DND-41 (cell line): ENCODE results near the gene MRPS18A.

Source experiments
- ATAC-seq: fragments of 200-7000 bp; cut with Tn5 transposase; 3 replicates; pipeline ENCODE4 v1.9.1; 2021; ENCODE audit warnings: low read depth; ENCODE audit not compliant: insufficient read depth
- DNase-seq: peaks from one replicate; pipeline ENCODE4 v3.0.0-alpha.2; 2020
- H2AFZ ChIP-seq: 2 replicates; pipeline ENCODE4 v1.6.0; 2012; ENCODE audit warnings: low read depth, low read length
- H3K27ac ChIP-seq: 2 replicates; pipeline ENCODE4 v1.5.1; 2012; ENCODE audit warnings: low read length, inconsistent platforms
- H3K27me3 ChIP-seq: fragments of 200-600 bp; sonication (generic); 2 replicates; pipeline ENCODE4 v1.6.0; 2012; ENCODE audit warnings: low read length, mild to moderate bottlenecking, inconsistent platforms; ENCODE audit not compliant: insufficient read depth, poor library complexity
- H3K36me3 ChIP-seq: 2 replicates; pipeline ENCODE4 v1.5.1; 2012; ENCODE audit warnings: low read length, inconsistent platforms; ENCODE audit not compliant: insufficient read depth
- H3K4me1 ChIP-seq: 2 replicates; pipeline ENCODE4 v1.5.1; 2012; ENCODE audit warnings: mild to moderate bottlenecking, low read length; ENCODE audit not compliant: insufficient read depth
- H3K4me2 ChIP-seq: 2 replicates; pipeline ENCODE4 v1.6.0; 2012; ENCODE audit warnings: mild to moderate bottlenecking, moderate library complexity, low read length, inconsistent platforms; ENCODE audit not compliant: insufficient read depth
- H3K4me3 ChIP-seq, 2 experiments: fragments of 200-600 bp in 1 of 2; shearing (Covaris generic) in 1 of 2; 2 replicates each; pipeline ENCODE4 v1.5.1; 2012 to 2016; ENCODE audit warnings: inconsistent platforms in 2 of 2, low read length in 2 of 2, mild to moderate bottlenecking in 2 of 2, low read depth in 1 of 2, moderate library complexity in 1 of 2
- H3K79me2 ChIP-seq: 2 replicates; pipeline ENCODE4 v1.6.0; 2012; ENCODE audit warnings: low read length, inconsistent platforms; ENCODE audit not compliant: insufficient read depth
- H3K9ac ChIP-seq: 2 replicates; pipeline ENCODE4 v1.6.0; 2012; ENCODE audit warnings: low read depth, mild to moderate bottlenecking, inconsistent platforms, low read length, moderate library complexity
- H3K9me3 ChIP-seq: 2 replicates; pipeline ENCODE4 v1.5.1; 2012; ENCODE audit warnings: low read length, moderate library complexity, mild to moderate bottlenecking, inconsistent platforms; ENCODE audit not compliant: insufficient read depth, severe bottlenecking
- H4K20me1 ChIP-seq: 2 replicates; pipeline ENCODE4 v1.6.0; 2012; ENCODE audit warnings: low read length; ENCODE audit not compliant: insufficient read depth
- EZH2 ChIP-seq: IDR thresholded peaks from 3 replicates; pipeline ENCODE4 v1.6.1; 2012; ENCODE audit warnings: borderline replicate concordance, low read depth, mild to moderate bottlenecking, moderate library complexity, low read length, inconsistent platforms; ENCODE audit not compliant: severe bottlenecking
- TF ChIP-seq, protein P1 (sequence below): IDR thresholded peaks from 2 replicates; pipeline ENCODE4 v1.5.1; 2012; ENCODE audit warnings: borderline replicate concordance, low read length, moderate library complexity, mild to moderate bottlenecking; ENCODE audit not compliant: poor library complexity, severe bottlenecking; ENCODE audit errors: extremely low read depth

Gene MRPS18A

DNA sequence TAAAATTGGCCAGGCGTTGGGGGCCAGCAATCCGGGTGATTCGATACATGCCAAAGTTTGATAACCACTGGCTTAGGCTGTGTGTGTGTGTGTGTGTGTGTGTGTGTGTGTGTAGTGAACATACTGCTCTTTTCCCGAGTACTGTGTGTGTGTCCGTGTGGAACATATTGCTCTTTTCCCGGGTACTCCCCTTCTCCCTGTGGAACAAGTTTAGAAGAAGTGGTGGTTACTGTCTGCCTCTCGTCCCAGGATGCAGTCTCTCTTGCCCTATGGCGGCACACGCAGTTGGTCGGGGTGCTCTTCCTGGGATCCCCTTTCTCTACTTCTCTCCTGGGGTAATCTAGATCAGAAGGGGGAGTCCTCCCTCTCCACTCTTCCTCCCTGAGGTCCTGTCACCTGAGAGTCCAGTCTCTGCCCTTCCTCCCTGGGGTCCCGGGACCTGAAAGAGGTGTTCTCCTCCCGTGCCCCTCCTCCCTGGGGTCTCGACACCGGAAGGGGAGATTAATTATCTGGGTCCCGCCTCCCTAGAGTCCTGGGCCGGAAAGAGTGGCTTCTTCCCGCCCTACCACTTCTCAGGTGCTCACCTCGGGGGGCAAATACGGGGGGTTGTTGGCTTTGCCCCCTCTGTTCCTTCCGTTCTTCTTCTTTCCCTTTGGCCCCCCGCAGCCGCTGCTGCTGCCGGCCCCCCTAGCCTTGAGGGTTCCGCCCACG lies 59.0 kb downstream of the MRPS18A start:
- H3K36me3 ChIP-seq: peaks cover 42% of the 10 kb centered on the region
- peak overlapping the region; percentile 69 for H2AFZ ChIP-seq
- H4K20me1 ChIP-seq: peaks cover 11% of the 10 kb centered on the region
- ATAC-seq (peak; percentile 59), DNase-seq (peak; percentile 80)
- peaks cover 31% of the 10 kb centered on the region for H3K79me2 ChIP-seq
- peak overlapping the region; percentile 67 for H3K9ac ChIP-seq
- H3K4me1 ChIP-seq: peaks cover 33% of the 10 kb centered on the region
- peak overlapping the region; percentile 73 for H3K27ac ChIP-seq
- no peaks in the 10 kb centered on the region for H3K9me3 ChIP-seq
- H3K27me3 ChIP-seq: no peaks in the 10 kb centered on the region
- TF ChIP-seq, protein P1, sequence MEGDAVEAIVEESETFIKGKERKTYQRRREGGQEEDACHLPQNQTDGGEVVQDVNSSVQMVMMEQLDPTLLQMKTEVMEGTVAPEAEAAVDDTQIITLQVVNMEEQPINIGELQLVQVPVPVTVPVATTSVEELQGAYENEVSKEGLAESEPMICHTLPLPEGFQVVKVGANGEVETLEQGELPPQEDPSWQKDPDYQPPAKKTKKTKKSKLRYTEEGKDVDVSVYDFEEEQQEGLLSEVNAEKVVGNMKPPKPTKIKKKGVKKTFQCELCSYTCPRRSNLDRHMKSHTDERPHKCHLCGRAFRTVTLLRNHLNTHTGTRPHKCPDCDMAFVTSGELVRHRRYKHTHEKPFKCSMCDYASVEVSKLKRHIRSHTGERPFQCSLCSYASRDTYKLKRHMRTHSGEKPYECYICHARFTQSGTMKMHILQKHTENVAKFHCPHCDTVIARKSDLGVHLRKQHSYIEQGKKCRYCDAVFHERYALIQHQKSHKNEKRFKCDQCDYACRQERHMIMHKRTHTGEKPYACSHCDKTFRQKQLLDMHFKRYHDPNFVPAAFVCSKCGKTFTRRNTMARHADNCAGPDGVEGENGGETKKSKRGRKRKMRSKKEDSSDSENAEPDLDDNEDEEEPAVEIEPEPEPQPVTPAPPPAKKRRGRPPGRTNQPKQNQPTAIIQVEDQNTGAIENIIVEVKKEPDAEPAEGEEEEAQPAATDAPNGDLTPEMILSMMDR: no peak
- TF ChIP-seq EZH2: no peak
- H3K4me3 ChIP-seq: peak overlapping the region; percentile 59 to 70
- peak overlapping the region; percentile 84 for H3K4me2 ChIP-seq

GRCh38 chr6:43627008-43627825 lies 60.4 kb downstream of the MRPS18A start:
- TF ChIP-seq, protein P1: no peak
- no peak for TF ChIP-seq EZH2
- no peak overlapping the region for H2AFZ ChIP-seq
- H4K20me1 ChIP-seq: peaks cover 11% of the 10 kb centered on the region
- H3K27me3 ChIP-seq: no peaks in the 10 kb centered on the region
- peak overlapping the region; percentile 67 for H3K9ac ChIP-seq
- no peaks in the 10 kb centered on the region for H3K9me3 ChIP-seq
- ATAC-seq (no peak), DNase-seq (no peak)
- peak overlapping the region; percentile 84 for H3K4me2 ChIP-seq
- H3K36me3 ChIP-seq: peaks cover 56% of the 10 kb centered on the region
- peaks cover 31% of the 10 kb centered on the region for H3K79me2 ChIP-seq
- peaks cover 33% of the 10 kb centered on the region for H3K4me1 ChIP-seq
- H3K4me3 ChIP-seq: peak overlapping the region in 1 of 2 experiments; percentile 70; a peak in 1 of 4 replicates
- H3K27ac ChIP-seq: peak overlapping the region; percentile 20; the same call in 1 of the 2 replicates

DNA sequence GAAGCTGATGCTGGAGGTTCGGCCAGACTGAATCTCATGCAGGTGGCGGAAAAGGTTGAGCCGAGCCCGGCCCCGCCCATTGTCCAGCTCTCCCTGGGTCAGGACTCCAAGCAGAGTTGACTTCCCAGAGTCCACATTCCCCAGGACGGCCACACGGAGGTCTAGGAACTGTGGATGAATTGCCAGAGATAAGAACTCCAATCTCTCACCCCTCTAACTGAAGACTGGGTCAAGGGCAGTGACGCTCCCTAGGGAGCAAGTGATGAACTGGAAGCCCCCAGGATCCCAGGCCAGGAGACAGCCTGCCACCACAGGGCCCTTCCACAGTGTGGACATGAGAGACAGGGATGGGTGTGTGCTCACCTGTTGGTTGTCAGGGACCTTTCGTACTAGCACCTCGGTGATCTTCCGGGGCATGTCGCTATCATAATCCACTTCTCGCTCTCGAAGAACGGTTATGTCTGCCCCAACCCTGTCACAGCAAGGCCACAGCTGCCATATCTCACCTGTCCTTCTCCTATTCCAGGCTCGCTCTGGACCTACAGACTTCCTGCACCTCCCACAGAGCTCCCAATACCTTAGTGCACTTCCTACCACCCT lies 62.1 kb downstream of the MRPS18A start:
- TF ChIP-seq, protein P1: no peak
- TF ChIP-seq EZH2: no peak
- Histone ChIP-seq H3K9ac (no peak overlapping the region), H3K79me2 (peaks cover 31% of the 10 kb centered on the region), H4K20me1 (peaks cover 11% of the 10 kb centered on the region), H3K4me2 (no peak overlapping the region), H3K9me3 (no peaks in the 10 kb centered on the region), H3K4me1 (peaks cover 33% of the 10 kb centered on the region), H2AFZ (no peak overlapping the region), H3K4me3 (no peak overlapping the region), H3K36me3 (peaks cover 73% of the 10 kb centered on the region), H3K27ac (no peak overlapping the region), H3K27me3 (no peaks in the 10 kb centered on the region)
- DNase-seq (no peak), ATAC-seq (no peak)
